ENCODE data around the gene ZBTB46.
A peak's percentile ranks its signal among the peaks of the same experiment; 100 is the strongest.

ZBTB46 gene

GRCh38 chr20:63847237-63848002 is 16.4 kb upstream of the ZBTB46 start:
- 17% methylated on average over 12 of the region's 16 CpGs for WGBS
- Histone ChIP-seq H3K4me1 (ENCODE audit: insufficient read depth, low read length) (peaks cover 18% of the 10 kb centered on the region), H3K27me3 (ENCODE audit: insufficient read depth, low read length) (no peaks in the 10 kb centered on the region), H3K4me3 (ENCODE audit: low read length) (peak overlapping the region; percentile 5; the same call in 1 of the 2 replicates), H3K9me3 (ENCODE audit: insufficient read depth, low read depth, low read length) (no peaks in the 10 kb centered on the region), H3K27ac (ENCODE audit: low read depth, low read length) (peak overlapping the region; percentile 89), H3K9ac (ENCODE audit: low read depth, low read length) (peak overlapping the region; percentile 27; the same call in 1 of the 2 replicates), H3K36me3 (ENCODE audit: insufficient read depth, low read length) (no peaks in the 10 kb centered on the region)

GRCh38 chr20:63846888-63847236 is 15.8 kb upstream of the ZBTB46 start:
- Histone ChIP-seq H3K36me3 (ENCODE audit: insufficient read depth, low read length) (no peaks in the 10 kb centered on the region), H3K4me3 (ENCODE audit: low read length) (peak overlapping the region; percentile 51; the same call in 1 of the 2 replicates), H3K27me3 (ENCODE audit: insufficient read depth, low read length) (no peaks in the 10 kb centered on the region), H3K9ac (ENCODE audit: low read depth, low read length) (peak overlapping the region; percentile 27; the same call in 1 of the 2 replicates), H3K27ac (ENCODE audit: low read depth, low read length) (peak overlapping the region; percentile 89; the same call in 1 of the 2 replicates), H3K4me1 (ENCODE audit: insufficient read depth, low read length) (peaks cover 18% of the 10 kb centered on the region), H3K9me3 (ENCODE audit: insufficient read depth, low read depth, low read length) (no peaks in the 10 kb centered on the region)
- 60% methylated on average over 3 of the region's 3 CpGs for WGBS

- H3K27me3 ChIP-seq (ENCODE audit: insufficient read depth, low read length): no peaks in the 10 kb centered on the region
- H3K36me3 ChIP-seq (ENCODE audit: insufficient read depth, low read length): no peaks in the 10 kb centered on the region
- H3K9me3 ChIP-seq (ENCODE audit: insufficient read depth, low read depth, low read length): no peaks in the 10 kb centered on the region
- 3% methylated on average over 21 of the region's 24 CpGs for WGBS
- H3K4me3 ChIP-seq (ENCODE audit: low read length): peak overlapping the region; percentile 51
- H3K27ac ChIP-seq (ENCODE audit: low read depth, low read length): peak overlapping the region; percentile 86
- H3K9ac ChIP-seq (ENCODE audit: low read depth, low read length): peak overlapping the region; percentile 54
- H3K4me1 ChIP-seq (ENCODE audit: insufficient read depth, low read length): peaks cover 18% of the 10 kb centered on the region
Observed at GRCh38 chr20:63846128-63846771, 15.2 kb upstream of the ZBTB46 start.

GRCh38 chr20:63844511-63844991 is 13.5 kb upstream of the ZBTB46 start:
- 94% methylated on average over 9 of the region's 9 CpGs for WGBS
- no peak overlapping the region for H3K27ac ChIP-seq (ENCODE audit: low read depth, low read length)
- no peak overlapping the region for H3K9ac ChIP-seq (ENCODE audit: low read depth, low read length)
- H3K36me3 ChIP-seq (ENCODE audit: insufficient read depth, low read length): no peaks in the 10 kb centered on the region
- no peak overlapping the region for H3K4me3 ChIP-seq (ENCODE audit: low read length)
- H3K4me1 ChIP-seq (ENCODE audit: insufficient read depth, low read length): peaks cover 18% of the 10 kb centered on the region
- H3K9me3 ChIP-seq (ENCODE audit: insufficient read depth, low read depth, low read length): no peaks in the 10 kb centered on the region
- H3K27me3 ChIP-seq (ENCODE audit: insufficient read depth, low read length): no peaks in the 10 kb centered on the region

- Histone ChIP-seq H3K27me3 (ENCODE audit: insufficient read depth, low read length) (no peaks in the 10 kb centered on the region), H3K36me3 (ENCODE audit: insufficient read depth, low read length) (no peaks in the 10 kb centered on the region), H3K27ac (ENCODE audit: low read depth, low read length) (no peak overlapping the region), H3K9ac (ENCODE audit: low read depth, low read length) (no peak overlapping the region), H3K4me3 (ENCODE audit: low read length) (no peak overlapping the region), H3K9me3 (ENCODE audit: insufficient read depth, low read depth, low read length) (no peaks in the 10 kb centered on the region), H3K4me1 (ENCODE audit: insufficient read depth, low read length) (peaks cover 18% of the 10 kb centered on the region)
- WGBS: 81% methylated on average over 16 of the region's 16 CpGs
Observed at GRCh38 chr20:63843778-63844177, 12.7 kb upstream of the ZBTB46 start.

GRCh38 chr20:63843222-63843621 is 12.2 kb upstream of the ZBTB46 start:
- WGBS: 90% methylated on average over 12 of the region's 12 CpGs
- Histone ChIP-seq H3K9ac (ENCODE audit: low read depth, low read length) (no peak overlapping the region), H3K4me1 (ENCODE audit: insufficient read depth, low read length) (peaks cover 13% of the 10 kb centered on the region), H3K27me3 (ENCODE audit: insufficient read depth, low read length) (no peaks in the 10 kb centered on the region), H3K9me3 (ENCODE audit: insufficient read depth, low read depth, low read length) (no peaks in the 10 kb centered on the region), H3K27ac (ENCODE audit: low read depth, low read length) (no peak overlapping the region), H3K36me3 (ENCODE audit: insufficient read depth, low read length) (no peaks in the 10 kb centered on the region), H3K4me3 (ENCODE audit: low read length) (no peak overlapping the region)

- Histone ChIP-seq H3K27ac (ENCODE audit: low read depth, low read length) (no peak overlapping the region), H3K4me3 (ENCODE audit: low read length) (no peak overlapping the region), H3K9ac (ENCODE audit: low read depth, low read length) (no peak overlapping the region), H3K4me1 (ENCODE audit: insufficient read depth, low read length) (peaks cover 7% of the 10 kb centered on the region), H3K36me3 (ENCODE audit: insufficient read depth, low read length) (no peaks in the 10 kb centered on the region), H3K9me3 (ENCODE audit: insufficient read depth, low read depth, low read length) (no peaks in the 10 kb centered on the region), H3K27me3 (ENCODE audit: insufficient read depth, low read length) (no peaks in the 10 kb centered on the region)
- WGBS: 93% methylated on average over 9 of the region's 9 CpGs
Observed at GRCh38 chr20:63842258-63842657, 11.2 kb upstream of the ZBTB46 start.

GRCh38 chr20:63840405-63840828 is 9.4 kb upstream of the ZBTB46 start:
- WGBS: 90% methylated on average over 11 of the region's 11 CpGs
- H3K9ac ChIP-seq (ENCODE audit: low read depth, low read length): no peak overlapping the region
- H3K4me1 ChIP-seq (ENCODE audit: insufficient read depth, low read length): peaks cover 2% of the 10 kb centered on the region; the same call in 1 of the 2 replicates

GRCh38 chr20:63839620-63840019 is 8.6 kb upstream of the ZBTB46 start:
- WGBS: 94% methylated on average over 13 of the region's 13 CpGs
- Histone ChIP-seq H3K9me3 (ENCODE audit: insufficient read depth, low read depth, low read length) (no peaks in the 10 kb centered on the region), H3K4me3 (ENCODE audit: low read length) (no peak overlapping the region), H3K36me3 (ENCODE audit: insufficient read depth, low read length) (no peaks in the 10 kb centered on the region), H3K27me3 (ENCODE audit: insufficient read depth, low read length) (no peaks in the 10 kb centered on the region), H3K9ac (ENCODE audit: low read depth, low read length) (no peak overlapping the region), H3K27ac (ENCODE audit: low read depth, low read length) (no peak overlapping the region), H3K4me1 (ENCODE audit: insufficient read depth, low read length) (peaks cover 5% of the 10 kb centered on the region; the same call in 1 of the 2 replicates)

More at GRCh38 chr20:63840405-63840828, 9.4 kb upstream of the ZBTB46 start:
- no peaks in the 10 kb centered on the region for H3K27me3 ChIP-seq (ENCODE audit: insufficient read depth, low read length)
- no peaks in the 10 kb centered on the region for H3K9me3 ChIP-seq (ENCODE audit: insufficient read depth, low read depth, low read length)
- H3K36me3 ChIP-seq (ENCODE audit: insufficient read depth, low read length): no peaks in the 10 kb centered on the region
- H3K27ac ChIP-seq (ENCODE audit: low read depth, low read length): no peak overlapping the region
- H3K4me3 ChIP-seq (ENCODE audit: low read length): no peak overlapping the region

- no peak overlapping the region for H3K27ac ChIP-seq (ENCODE audit: low read depth, low read length)
- H3K9ac ChIP-seq (ENCODE audit: low read depth, low read length): no peak overlapping the region
- whole genome bisulfite sequencing: 89% methylated on average over 8 of the region's 8 CpGs
- H3K9me3 ChIP-seq (ENCODE audit: insufficient read depth, low read depth, low read length): no peaks in the 10 kb centered on the region
- no peak overlapping the region for H3K4me3 ChIP-seq (ENCODE audit: low read length)
- peaks cover 17% of the 10 kb centered on the region for H3K27me3 ChIP-seq (ENCODE audit: insufficient read depth, low read length)
- no peaks in the 10 kb centered on the region for H3K36me3 ChIP-seq (ENCODE audit: insufficient read depth, low read length)
- H3K4me1 ChIP-seq (ENCODE audit: insufficient read depth, low read length): peaks cover 7% of the 10 kb centered on the region; the same call in 1 of the 2 replicates
Observed at GRCh38 chr20:63837479-63837878, 6.4 kb upstream of the ZBTB46 start.
